Activated CD4-positive, alpha-beta memory T cell treated with anti-CD3 and anti-CD28 coated beads, Interleukin-2, amount 10 ng/mL, durations not matched to agents 7 days and 5 days (primary cell): ENCODE results near the gene OR51B2. TPM values are rescaled to one million over a fixed set of nuclear protein-coding genes. Genes with fewer than 3 reads are reported as not detected.
"Not testable (repeated sequence)": the region's sequence is repeated elsewhere in the genome, so short reads cannot be mapped to it uniquely, and the experiment has no call there.

ENCODE experiments used
- CTCF ChIA-PET: fragments of 350-600 bp; sonication (Branson Sonifier 250); formaldehyde crosslinking; loops from one replicate; lab custom pipeline; 2021; ENCODE audit warnings: antibody characterized with exemption, inconsistent platforms; lab: Charles Lee
- POLR2A ChIA-PET: fragments of 350-600 bp; sonication (Branson Sonifier 250); formaldehyde crosslinking; loops from one replicate; lab custom pipeline; 2021; ENCODE audit warnings: antibody characterized with exemption; lab: Charles Lee
- DNase-seq: peaks from one replicate; pipeline ENCODE4 v3.0.0-alpha.2; 2020
- H3K27ac Mint-ChIP-seq: one replicate; pipeline ENCODE4 v1.8.0; 2021; ENCODE audit warnings: mild to moderate bottlenecking, mixed read lengths
- H3K27me3 Mint-ChIP-seq: one replicate; pipeline ENCODE4 v1.8.0; 2021; ENCODE audit warnings: mixed read lengths
- H3K36me3 Mint-ChIP-seq: one replicate; pipeline ENCODE4 v1.8.0; 2021; ENCODE audit warnings: low read depth, mixed read lengths
- H3K4me1 Mint-ChIP-seq: one replicate; pipeline ENCODE4 v1.8.0; 2021; ENCODE audit warnings: mixed read lengths
- H3K4me3 Mint-ChIP-seq: one replicate; pipeline ENCODE4 v1.8.0; 2021; ENCODE audit warnings: mild to moderate bottlenecking, mixed read lengths
- H3K9me3 Mint-ChIP-seq: one replicate; pipeline ENCODE4 v1.8.0; 2021; ENCODE audit warnings: mixed read lengths
- total RNA-seq, 2 experiments: library from RNA; stranded (reverse); gene quantifications; one replicate each; pipeline ENCODE4 v1.2.3, GENCODE V29; 2021

OR51B2 gene, protein sequence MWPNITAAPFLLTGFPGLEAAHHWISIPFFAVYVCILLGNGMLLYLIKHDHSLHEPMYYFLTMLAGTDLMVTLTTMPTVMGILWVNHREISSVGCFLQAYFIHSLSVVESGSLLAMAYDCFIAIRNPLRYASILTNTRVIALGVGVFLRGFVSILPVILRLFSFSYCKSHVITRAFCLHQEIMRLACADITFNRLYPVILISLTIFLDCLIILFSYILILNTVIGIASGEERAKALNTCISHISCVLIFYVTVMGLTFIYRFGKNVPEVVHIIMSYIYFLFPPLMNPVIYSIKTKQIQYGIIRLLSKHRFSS
- total RNA-seq = not detected

DNA sequence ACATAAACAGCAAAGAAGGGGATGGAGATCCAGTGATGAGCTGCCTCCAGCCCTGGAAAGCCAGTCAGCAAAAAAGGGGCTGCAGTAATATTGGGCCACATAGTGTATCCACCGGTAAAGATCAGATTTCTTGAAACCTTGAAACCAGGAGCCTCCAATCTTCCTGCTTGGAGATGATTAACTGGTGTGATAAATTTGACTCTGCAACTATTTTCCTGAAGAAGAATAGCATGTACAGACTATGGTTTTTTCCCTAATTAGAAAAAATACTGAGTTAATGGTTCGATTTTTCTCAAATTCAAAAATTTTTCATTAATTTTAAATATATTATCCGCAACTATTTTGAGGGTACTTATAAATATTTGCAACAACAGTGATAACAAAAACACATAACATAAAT lies at the start of gene OR51B2:
OR51B2 (minus strand) TSS at position 101 of the 400 bp plus-strand sequence; CDS start at position 101, 0 bp downstream.
- H3K27ac Mint-ChIP-seq = no peak within 1 kb of the TSS
- POLR2A ChIA-PET = no interaction called here
- H3K36me3 Mint-ChIP-seq = no peaks in the 10 kb centered on the region
- H3K4me1 Mint-ChIP-seq = no peaks in the 10 kb centered on the region
- H3K4me3 Mint-ChIP-seq = no peak within 1 kb of the TSS
- H3K27me3 Mint-ChIP-seq = no peaks in the 10 kb centered on the region
- no peaks in the 10 kb centered on the region for H3K9me3 Mint-ChIP-seq
- CTCF ChIA-PET = no interaction called here
- no peak for DNase-seq

DNA sequence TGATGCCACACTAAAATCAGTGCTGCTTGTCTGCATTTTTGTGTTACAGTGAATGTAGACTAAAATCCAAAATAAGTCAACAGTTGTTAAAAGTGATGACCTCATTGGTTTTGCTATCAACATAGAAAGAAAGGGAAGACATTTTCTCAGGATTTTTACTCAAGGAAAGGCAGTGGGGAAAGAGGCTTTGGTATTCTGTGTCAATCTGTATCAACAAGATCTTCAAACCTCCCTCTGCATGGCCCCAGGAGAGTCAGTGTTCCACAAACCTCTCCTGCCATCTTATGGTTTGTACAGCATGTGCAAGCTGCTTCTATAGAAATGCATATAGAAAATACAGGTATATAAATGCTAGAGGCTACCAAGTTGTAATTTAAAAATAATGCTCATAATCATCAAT lies 45.7 kb upstream of the OR51B2 start:
- no peaks in the 10 kb centered on the region for H3K4me1 Mint-ChIP-seq
- H3K4me3 Mint-ChIP-seq = no peak overlapping the region
- DNase-seq = no peak
- H3K27me3 Mint-ChIP-seq = no peaks in the 10 kb centered on the region
- no peaks in the 10 kb centered on the region for H3K9me3 Mint-ChIP-seq
- CTCF ChIA-PET = no interaction called here
- H3K36me3 Mint-ChIP-seq = no peaks in the 10 kb centered on the region
- H3K27ac Mint-ChIP-seq = no peak overlapping the region
- POLR2A ChIA-PET = no interaction called here

DNA sequence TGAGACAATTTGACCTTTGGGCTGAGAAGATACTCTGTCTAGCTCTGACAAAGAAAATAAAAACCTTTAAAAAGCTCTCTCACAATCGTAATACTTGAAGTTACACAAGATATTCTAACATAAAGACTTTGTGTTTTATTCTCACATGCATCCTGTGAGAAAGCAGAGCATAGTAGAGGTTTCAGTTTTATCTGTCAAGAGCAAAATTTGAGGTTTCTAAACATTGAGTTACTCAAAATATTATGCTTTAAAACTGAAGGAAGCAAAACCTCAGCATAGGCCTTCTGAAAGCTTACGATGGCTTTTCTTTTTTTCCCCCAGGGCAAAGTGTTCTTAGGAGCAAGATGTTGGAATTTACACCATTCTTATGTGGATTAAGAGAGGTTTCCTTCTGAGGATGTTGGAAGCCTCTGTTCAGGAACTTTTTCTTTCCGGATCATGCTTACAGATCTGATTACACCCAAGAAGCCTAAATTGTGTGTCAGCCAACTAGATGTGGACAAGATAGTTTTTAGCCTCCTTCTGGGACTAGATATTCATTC lies 44.5 kb upstream of the OR51B2 start:
- ChIA-PET POLR2A (no interaction called here), CTCF (no interaction called here)
- no peaks in the 10 kb centered on the region for H3K4me1 Mint-ChIP-seq
- no peaks in the 10 kb centered on the region for H3K36me3 Mint-ChIP-seq
- H3K9me3 Mint-ChIP-seq = no peaks in the 10 kb centered on the region
- no peak overlapping the region for H3K27ac Mint-ChIP-seq
- no peak for DNase-seq
- no peak overlapping the region for H3K4me3 Mint-ChIP-seq
- H3K27me3 Mint-ChIP-seq = no peaks in the 10 kb centered on the region

DNA sequence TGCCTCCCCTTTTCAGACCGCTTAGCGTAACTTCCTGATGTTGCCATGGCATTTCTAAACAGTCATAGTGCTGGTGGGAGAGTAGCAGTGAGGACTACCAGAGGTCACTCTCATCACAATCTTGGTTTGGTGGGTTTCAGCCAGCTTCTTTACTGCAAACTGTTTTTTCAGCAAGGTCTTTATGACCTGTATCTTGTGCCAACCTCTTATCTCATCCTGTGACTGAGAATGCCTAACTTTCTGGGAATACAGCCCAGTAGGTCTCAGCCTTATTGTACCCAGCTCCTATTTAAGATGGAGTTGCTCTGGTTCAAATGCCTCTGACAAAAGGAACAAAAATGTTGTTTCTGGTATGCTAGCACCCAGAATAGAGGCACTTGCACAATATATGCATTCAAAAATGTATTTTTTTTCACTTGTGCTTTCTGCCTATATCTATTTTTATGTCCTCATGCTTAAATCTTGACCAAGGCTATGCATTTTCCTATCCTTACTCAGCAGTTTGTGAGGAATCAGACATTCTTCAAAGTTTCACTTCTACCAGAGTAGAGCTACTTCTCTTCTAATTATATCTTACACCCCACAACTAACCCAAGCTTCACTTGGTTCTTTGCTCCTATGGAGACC lies 43.5 kb upstream of the OR51B2 start:
- ChIA-PET CTCF (no interaction called here), POLR2A (no interaction called here)
- Mint-ChIP-seq H3K27me3 (no peaks in the 10 kb centered on the region), H3K4me1 (no peaks in the 10 kb centered on the region), H3K36me3 (no peaks in the 10 kb centered on the region), H3K9me3 (no peaks in the 10 kb centered on the region), H3K27ac (no peak overlapping the region), H3K4me3 (no peak overlapping the region)
- DNase-seq = no peak

DNA sequence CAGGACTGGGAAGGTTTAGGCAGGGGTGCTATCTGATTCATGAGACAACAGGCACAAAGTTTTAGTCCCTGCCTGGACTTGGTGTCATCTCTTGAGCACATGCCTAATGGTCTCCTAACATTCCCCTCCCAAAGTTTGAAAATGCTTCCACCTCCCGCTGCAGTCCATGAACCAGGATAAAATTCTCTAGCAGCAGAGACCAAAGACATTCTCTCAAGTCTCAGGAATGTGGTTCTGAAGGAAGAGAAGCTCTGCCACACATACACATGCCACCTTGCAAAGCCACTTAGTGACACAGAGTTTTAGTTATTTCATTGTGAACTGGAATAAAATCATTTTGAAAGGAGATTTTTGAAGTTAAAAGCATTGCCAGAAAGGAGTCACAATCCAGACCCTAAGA lies 42.8 kb upstream of the OR51B2 start:
- Mint-ChIP-seq H3K9me3 (no peaks in the 10 kb centered on the region), H3K36me3 (no peaks in the 10 kb centered on the region), H3K4me3 (no peak overlapping the region), H3K27me3 (no peaks in the 10 kb centered on the region), H3K27ac (no peak overlapping the region), H3K4me1 (no peaks in the 10 kb centered on the region)
- no peak for DNase-seq
- CTCF ChIA-PET = no interaction called here
- POLR2A ChIA-PET = no interaction called here

DNA sequence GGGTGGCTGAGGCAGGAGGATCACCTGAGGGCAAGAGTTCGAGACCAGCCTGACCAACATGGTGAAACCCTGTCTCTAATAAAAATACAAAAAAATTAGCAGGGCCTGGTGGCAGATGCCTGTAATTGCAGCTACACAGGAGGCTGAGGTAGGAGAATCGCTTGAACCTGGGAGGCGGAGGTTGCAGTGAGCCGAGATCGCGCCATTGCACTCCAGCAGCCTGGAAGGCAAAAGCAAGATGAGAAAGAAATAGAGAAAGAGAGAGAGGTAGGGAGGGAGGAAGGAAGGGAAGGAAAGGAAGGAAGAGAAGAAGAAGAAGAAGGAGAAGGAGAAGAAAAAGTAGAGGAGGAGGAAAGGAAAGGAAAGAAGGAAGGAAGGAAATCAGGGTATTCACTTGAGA lies 42.3 kb upstream of the OR51B2 start:
- H3K9me3 Mint-ChIP-seq, H3K36me3 Mint-ChIP-seq, H3K4me3 Mint-ChIP-seq, POLR2A ChIA-PET, H3K4me1 Mint-ChIP-seq, CTCF ChIA-PET, H3K27ac Mint-ChIP-seq, H3K27me3 Mint-ChIP-seq, DNase-seq: not testable (repeated sequence)

DNA sequence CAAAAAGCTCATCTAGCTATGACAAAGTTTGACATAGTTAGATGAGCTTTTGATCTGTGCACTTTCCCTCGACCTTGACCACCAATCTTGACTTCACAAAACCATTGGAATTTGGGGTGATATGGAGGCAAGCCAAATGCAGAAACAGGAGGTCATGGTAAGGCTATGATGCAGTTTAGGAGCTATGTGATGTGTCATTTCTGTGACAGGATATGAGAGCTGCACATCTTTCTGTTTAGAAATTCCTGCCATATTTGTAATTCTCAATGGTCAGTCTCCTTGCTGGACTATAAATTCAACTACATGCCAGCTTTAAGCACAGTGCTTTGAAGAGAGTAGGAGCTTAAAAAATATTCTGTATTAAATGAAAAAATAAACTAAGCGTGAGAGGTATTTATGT lies 40.1 kb upstream of the OR51B2 start:
- ChIA-PET POLR2A (no interaction called here), CTCF (no interaction called here)
- Mint-ChIP-seq H3K9me3 (no peaks in the 10 kb centered on the region), H3K27ac (no peak overlapping the region), H3K4me1 (no peaks in the 10 kb centered on the region), H3K4me3 (no peak overlapping the region), H3K36me3 (no peaks in the 10 kb centered on the region), H3K27me3 (no peaks in the 10 kb centered on the region)
- DNase-seq = no peak

DNA sequence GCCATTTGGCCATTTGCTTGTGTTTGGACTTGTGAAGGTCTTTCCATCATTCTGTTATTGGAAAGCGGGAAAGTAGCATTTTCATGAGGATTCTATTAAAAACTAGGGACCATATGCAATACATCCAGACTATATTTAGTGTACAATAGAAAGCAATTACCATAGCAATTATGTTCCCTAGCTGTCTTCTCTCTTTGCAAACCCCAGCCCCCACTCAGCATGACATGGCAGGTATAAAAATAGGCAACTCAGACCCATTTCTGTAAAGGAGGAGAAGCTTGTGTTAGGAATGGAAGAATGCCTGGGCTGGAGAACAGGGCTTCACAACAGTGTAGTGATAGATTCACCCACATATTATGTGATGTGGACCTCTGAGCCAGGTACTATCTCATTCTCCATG lies 39.6 kb upstream of the OR51B2 start:
- Mint-ChIP-seq H3K27ac (no peak overlapping the region), H3K4me1 (no peaks in the 10 kb centered on the region), H3K4me3 (no peak overlapping the region), H3K9me3 (no peaks in the 10 kb centered on the region), H3K27me3 (no peaks in the 10 kb centered on the region), H3K36me3 (no peaks in the 10 kb centered on the region)
- DNase-seq = no peak
- ChIA-PET CTCF (no interaction called here), POLR2A (no interaction called here)

DNA sequence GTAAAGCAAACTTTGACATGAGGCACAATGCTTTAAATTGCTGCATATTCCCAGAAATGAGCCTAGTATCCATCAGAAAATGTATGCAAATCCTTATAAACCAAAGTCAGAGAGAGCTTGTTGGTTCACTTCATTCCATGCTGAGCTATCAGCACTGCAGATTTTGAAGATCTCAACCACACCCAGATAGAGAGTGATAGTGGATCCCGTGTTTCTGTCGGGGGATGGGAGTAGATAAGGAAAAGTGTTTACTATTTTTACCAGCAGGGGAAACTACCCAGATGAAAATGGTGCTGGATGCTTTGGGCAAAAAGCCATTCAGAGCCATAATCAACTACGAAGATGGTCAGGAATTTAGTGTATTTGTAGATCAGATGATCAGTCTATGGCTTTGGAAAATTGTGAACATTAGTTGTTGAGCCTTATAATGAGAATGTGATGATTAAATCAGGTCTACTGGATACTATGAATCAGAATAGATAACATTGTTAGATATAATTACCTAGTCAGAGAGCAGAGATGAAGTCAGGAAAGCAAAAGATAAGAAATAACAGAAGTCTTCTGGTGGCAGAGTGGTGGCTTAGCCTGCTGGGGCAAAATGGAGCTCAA lies 38.0 kb upstream of the OR51B2 start:
- Mint-ChIP-seq H3K27ac (no peak overlapping the region), H3K4me3 (no peak overlapping the region), H3K36me3 (no peaks in the 10 kb centered on the region), H3K27me3 (no peaks in the 10 kb centered on the region), H3K9me3 (no peaks in the 10 kb centered on the region), H3K4me1 (no peaks in the 10 kb centered on the region)
- POLR2A ChIA-PET = no interaction called here
- CTCF ChIA-PET = no interaction called here
- DNase-seq = no peak

DNA sequence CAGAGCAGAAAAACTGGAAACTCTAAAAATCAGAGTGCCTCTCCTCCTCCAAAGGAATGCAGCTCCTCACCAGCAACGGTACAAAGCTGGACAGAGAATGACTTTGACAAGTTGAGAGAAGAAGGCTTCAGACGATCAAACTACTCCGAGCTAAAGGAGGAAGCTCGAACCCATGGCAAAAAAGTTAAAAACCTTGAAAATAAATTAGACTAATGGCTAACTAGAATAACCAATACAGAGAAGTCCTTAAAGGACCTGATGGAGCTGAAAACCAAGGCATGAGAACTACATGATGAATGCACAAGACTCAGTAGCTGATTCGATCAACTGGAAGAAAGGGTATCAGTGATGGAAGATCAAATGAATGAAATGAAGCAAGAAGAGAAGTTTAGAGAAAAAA lies 31.9 kb upstream of the OR51B2 start:
- H3K27ac Mint-ChIP-seq, H3K9me3 Mint-ChIP-seq, CTCF ChIA-PET, POLR2A ChIA-PET, H3K4me3 Mint-ChIP-seq, H3K27me3 Mint-ChIP-seq, H3K4me1 Mint-ChIP-seq, DNase-seq, H3K36me3 Mint-ChIP-seq: not testable (repeated sequence)

DNA sequence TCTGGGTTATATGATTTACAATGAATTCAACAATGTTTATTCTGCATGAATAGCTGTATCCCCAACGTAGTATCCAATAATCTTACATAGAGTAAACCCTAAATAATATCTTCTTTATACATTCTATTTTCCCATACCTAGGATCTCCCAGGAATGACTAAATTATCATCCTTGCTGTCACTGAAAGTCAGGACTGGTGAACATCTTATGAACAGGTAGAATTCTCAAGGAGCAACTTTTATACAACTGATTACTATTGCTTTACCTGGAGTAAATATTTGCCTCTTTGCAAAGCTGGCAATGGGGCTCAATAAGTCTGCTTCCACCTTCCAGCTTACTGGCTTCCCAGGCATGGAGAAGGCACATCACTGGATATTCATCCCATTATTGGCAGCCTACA lies 27.1 kb upstream of the OR51B2 start, which contains the start of gene OR51B6:
OR51B6 (plus strand) TSS at position 301 of the 400 bp plus-strand sequence; CDS start at position 301, 0 bp downstream.
- Mint-ChIP-seq H3K4me3 (no peak within 1 kb of the TSS), H3K27me3 (no peaks in the 10 kb centered on the region), H3K27ac (no peak within 1 kb of the TSS), H3K4me1 (no peaks in the 10 kb centered on the region), H3K36me3 (no peaks in the 10 kb centered on the region), H3K9me3 (no peaks in the 10 kb centered on the region)
- POLR2A ChIA-PET = no interaction called here
- CTCF ChIA-PET = no interaction called here
- DNase-seq = no peak

DNA sequence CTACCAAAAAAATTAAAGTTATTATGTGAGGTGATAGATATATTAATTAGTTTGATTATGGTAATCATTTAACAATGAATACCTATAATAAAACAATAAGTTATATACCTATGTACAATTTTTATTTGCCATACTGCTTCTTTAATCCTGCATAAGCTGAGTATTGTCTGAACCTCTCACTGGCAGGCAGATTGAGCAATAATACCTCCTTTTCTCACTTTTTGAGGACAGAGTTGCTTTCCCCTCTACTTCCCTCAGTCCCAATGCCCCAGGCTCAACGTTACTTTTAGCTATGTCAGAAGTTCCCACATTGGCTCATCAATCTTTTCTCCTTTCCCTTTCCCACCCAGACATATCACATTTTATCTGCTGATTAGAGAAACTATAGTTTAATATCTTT lies 25.5 kb upstream of the OR51B2 start:
- H3K36me3 Mint-ChIP-seq = no peaks in the 10 kb centered on the region
- CTCF ChIA-PET = no interaction called here
- POLR2A ChIA-PET = no interaction called here

DNA sequence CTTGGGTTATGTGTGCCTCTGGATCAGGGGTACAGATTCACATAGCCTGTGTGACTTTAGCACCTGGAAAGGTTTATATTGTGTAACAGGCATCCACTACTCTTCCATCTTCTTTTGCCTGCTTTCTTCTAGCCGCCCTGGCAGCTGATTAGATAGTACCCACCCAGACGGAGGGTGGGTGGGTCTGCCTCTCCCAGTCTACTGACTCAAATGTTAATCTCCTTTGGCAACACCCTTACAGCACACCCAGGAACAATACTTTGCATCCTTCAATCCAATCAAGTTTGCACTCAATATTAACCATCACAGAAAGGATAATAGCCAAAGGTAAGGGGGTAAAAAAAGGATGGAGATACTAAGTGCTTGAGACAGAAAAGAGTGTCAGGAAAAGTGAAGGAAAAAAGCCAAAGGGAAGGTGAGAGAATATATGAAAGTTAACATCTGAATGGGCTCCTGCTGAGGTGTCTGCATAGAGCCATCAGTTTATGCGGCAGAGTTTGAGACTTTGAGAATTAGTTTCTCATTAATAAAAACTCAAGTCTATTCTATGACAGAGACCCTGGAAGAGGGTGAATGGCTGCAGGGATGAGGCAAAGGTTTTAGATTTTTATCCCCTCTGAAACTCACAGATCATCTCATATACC lies 24.6 kb upstream of the OR51B2 start:
- H3K4me1 Mint-ChIP-seq = no peaks in the 10 kb centered on the region
- no peak overlapping the region for H3K27ac Mint-ChIP-seq
- H3K27me3 Mint-ChIP-seq = no peaks in the 10 kb centered on the region
- DNase-seq = no peak
- H3K36me3 Mint-ChIP-seq = no peaks in the 10 kb centered on the region
- H3K9me3 Mint-ChIP-seq = no peaks in the 10 kb centered on the region
- CTCF ChIA-PET = no interaction called here
- POLR2A ChIA-PET = no interaction called here
- H3K4me3 Mint-ChIP-seq = no peak overlapping the region

More for the DNA sequence above, 25.5 kb upstream of the OR51B2 start:
- H3K4me1 Mint-ChIP-seq = no peaks in the 10 kb centered on the region
- no peaks in the 10 kb centered on the region for H3K27me3 Mint-ChIP-seq
- no peak for DNase-seq
- H3K4me3 Mint-ChIP-seq = no peak overlapping the region
- H3K9me3 Mint-ChIP-seq = no peaks in the 10 kb centered on the region
- no peak overlapping the region for H3K27ac Mint-ChIP-seq
